ENCODE data around the gene AKNA.

AKNA gene

DNA sequence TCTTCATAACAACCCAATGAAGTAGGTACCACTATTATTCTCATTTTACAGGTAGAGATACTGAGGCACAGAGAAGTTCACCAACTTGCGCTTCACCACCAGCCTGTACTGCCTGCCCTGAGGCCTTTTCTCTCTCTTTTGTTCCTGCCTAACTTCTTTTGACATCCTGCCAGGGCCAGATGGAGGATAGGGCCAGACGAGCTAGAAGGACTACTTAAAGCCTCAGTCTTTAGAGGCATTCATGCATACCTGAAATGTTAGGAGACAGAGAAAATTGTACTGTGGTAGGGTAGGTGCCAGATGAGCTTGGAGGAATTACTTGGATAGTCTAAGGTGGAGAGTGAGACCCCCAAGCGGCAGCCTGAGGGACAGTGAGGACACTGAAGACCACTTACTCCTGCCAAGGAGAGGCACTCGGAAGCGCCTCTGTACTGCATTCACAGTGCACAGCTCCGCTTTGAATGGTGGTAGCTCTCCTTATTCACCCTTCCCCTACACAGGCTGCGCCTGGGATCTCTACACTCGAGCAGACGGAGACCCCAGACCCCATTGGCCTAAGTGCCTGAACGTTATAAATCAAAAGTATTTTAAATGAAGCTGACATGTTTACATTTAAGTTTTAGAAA, 71.1 kb downstream of the AKNA start:
- no peak for DNase-seq

DNA sequence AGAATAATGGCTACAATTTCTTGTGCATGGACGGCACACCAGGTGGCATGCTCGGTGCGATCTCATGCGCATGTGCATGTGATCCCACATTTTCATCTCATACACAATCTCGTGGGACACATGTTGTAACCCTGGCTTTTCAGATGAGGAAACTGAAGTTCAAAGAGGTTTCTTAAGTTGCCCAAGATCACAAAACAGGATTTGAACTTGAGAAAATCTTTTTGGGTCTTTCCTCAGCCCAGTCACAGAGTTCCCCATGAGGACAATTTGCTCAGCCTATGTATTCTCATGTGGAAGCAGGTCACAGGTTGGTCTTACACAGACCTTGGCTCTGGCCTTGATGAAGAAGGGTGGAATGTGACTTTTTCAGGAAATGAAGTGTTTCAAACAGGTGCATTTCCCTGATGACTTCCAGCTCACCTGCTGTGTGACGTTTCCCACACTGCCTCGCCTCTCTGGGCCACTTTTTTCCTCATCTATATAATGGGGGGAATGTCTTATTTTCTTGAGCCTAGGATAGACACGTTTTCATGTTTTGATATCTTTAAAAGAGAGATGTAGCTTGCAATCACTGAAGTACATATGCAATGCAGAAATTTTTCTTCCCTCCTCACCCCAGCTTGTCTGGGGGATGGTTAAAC, 71.9 kb downstream of the AKNA start:
- no peak for DNase-seq

DNA sequence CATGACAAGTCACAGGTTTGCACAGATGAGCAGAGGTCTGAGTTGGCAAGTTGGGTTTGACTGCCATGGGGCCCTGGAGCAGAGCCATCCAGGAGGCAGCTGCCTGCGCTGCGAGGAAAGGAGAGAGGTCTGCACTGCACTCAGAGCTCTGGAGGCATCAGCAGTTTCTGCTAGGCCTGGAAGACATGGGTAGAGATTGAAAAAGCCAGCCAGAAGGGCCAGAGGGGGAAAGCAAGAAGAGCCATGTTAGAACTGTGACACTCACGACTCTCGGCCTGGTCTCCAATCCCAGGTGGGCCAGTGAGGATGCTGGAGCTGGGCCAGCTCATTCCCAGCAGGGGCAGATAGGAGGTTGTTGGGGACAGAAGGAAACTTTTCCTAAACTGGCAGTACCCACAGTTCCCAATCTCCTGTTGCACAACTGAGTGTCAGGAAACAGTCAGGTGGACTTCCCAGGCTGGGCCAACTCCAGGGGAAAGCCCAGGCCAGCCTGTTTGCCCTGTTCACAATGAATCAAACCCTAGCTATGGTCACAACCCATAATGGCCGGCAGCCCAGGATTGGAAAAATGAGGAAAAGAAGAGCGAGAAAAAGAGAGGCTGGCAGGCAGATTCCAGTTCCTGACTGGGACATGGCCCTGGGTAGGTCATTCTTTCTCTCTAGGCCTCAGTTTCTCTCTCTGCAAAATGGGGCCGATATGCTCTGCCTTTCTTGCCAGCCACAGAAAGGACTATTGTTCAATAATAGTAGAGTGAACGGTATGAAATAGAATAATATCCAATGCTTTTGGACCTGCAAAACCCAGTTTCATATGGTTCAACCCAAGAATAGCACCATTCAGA, 72.7 kb downstream of the AKNA start:
- DNase-seq = no peak

DNA sequence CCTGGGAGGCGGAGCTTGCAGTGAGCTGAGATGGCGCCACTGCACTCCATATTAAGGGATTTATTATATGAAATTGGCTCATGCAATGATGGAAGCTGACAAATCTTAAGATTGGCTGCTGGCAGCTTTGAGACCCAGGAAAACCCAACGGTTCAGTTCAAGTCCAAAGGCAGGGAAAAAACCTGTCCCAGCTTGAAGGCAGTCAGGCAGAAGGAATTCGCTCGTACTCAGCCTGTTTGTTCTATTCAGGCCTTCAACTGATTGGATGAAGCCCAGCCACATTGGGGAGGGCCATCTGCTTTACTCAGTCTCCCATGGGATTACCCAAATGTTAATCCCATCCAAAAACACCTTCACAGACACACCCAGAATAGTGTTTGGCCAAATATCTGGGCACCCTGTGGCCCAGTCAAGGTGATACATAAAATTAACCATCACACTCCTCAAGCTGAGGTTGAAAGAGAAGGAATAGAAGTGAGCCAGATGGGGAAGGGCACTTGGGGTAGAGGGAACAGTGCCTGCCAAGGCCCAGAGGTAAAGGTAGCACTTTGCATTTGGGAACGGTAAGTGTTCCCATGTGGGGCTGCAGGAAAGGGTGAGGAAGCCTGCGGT, 73.4 kb downstream of the AKNA start:
- no peak for DNase-seq

DNA sequence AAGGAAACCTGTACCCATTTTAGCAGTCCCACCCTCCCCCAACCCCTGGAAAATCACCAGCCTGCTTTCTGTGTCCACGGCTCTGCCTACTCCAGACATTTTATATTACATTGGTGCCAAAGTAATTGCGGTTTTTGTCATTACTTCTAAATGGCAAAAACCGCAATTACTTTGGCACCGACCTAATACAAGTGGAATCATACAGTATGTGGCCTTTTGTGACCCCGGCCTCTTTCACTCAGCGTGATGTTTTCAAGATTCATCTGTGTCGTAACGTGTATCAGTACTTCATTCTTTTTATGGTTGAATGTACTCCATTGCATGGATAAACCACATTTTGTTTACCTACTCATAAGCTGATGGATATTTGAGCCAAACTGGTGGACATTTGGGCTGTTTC, 74.6 kb downstream of the AKNA start:
- DNase-seq = no peak

DNA sequence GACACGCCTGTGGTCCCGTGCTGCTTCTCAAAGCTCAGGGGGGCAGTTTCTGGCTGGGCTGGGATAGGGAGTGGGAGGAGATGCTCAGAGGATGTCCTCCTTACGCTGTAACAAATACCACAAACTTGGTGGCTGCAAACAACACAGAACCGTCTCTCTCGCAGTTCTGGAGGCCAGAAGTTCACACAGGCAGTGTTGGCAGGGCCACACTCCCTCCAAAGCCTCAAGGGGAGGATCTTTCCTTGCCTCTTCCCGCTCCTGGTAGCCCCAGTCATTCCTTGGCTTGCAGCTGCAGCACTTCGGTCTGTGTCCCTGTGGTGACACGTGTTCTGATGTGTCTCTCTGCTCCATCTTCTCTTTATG, 75.3 kb downstream of the AKNA start:
- DNase-seq = no peak

DNA sequence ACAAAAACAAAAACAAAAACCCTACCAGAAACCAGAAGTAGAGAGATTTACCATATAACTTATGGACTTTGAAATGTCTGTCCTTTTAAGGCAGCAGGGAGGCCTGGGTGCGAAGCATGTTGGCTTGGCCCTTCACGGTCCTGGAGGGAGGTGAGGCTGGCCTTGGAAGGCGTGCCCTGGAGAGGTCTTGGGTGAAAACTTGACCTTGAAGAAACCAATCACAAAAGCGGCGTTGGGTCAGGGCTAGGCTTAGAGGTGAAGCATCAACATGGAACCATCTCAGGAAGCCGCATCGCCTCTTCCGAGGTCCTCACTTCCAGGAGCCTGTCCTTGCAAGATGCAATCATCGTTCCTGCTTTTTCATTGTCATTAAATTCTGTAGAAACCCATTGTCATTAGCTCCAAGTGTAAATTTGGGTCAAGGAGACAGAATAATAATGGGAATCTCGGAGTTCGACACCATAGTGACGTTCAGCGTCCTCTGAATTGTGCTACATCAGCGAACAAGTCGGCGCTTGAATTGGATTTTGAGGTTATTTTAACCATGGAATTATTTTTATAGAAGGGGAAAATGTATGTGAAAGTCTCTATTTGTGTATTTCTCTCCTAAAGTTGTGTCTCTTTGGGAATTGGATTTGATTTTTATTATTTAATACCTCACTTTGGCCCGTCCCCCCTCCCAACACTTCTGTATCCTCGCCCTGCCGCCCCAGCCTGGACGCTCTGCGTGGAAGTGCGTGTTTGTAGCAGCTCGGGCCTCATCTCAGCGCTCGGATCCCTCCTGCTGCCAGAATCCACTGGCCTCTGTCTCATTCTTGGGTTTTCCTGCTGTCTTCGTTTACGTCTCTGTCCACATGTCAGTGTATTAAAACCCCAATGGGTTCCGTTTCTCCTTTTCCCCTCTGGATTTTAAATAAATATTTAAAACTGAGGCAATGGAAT, 75.9 kb downstream of the AKNA start:
- DNase-seq = no peak

DNA sequence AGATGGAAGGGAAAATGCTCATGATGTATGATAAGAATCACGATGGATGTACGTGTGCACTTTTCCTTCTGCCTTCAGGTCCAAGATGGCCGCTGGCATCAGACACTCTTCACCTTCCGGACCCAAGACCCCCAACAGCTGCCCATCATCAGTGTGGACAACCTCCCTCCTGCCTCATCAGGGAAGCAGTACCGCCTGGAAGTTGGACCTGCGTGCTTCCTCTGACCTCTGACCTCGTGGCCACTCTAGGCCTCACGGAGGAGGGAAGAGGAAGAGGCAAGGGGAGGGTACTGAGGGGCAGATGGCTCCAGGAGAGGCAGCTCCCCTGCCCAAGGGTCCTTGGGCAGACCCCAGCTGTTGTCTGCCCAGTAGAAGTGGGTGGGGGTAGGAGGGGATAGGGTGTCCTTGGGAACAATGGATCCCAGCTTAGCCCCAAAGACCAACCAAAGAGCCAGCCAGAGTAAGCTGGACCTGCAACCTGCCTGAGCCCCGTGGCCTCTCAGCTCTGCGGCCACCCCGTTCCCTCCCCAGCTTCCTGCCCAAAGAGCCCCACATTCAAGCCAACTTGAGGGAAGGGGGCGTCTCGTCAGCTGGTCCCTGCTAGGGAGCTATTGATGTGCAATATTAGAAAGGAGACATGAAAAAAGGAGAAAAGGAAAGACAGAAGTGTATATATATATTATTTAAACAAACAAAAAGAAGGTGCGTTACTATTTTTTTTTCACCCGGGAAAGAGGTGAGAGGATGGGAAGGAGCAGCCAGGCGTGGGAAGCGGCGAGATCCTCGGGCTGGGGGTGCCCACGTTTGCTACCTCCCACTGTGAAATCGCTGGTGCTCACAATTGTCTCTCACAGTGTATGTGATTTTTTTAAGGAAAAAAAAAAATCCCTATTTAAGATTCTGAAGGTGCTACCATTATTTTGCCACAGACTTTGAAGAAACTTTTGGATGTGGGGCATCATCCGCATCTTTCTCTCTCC, 77.0 kb downstream of the AKNA start:
- no peak for DNase-seq

DNA sequence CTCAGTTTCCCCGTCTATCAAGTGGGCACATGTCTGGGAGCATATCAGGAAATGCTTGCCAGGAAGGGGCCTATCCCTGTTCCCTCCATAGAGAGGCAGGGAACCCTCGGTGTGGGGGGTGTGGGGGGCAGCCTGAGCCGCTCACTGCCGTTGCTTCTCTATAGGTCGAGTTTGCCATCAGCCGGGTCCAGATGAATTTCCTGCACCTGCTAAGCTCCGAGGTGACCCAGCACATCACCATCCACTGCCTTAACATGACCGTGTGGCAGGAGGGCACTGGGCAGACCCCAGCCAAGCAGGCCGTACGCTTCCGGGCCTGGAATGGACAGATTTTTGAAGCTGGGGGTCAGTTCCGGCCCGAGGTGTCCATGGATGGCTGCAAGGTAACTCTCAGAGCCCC, 78.7 kb downstream of the AKNA start:
- no peak for DNase-seq

DNA sequence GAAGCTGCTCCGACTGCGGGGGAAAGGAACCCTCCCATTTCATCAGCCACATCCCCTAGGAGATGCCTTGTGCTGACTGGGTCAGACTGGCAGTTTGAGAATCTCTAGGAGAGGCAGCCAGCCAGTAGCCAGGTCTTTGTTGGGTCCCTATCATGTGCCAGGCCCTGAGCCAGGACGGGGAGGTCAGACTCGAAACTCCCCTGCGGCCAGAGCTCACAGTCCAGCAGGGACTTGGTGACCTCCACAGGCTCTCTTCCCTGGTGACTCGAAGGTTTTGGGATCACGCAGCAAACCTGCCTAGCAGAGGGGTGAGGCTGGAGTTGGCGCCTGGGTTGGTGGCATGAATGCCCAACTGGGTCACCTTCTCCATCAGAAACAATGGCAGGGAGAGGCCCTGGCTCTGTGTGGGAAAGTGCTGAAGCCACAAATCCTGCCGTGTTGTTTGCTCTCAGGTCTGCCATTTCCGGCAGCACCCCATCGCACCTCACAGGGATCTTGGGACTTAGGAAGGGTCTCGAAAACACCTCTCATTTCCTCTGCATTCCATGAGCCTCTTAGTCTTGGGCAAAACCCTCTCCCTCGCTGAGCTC, 79.3 kb downstream of the AKNA start:
- DNase-seq = no peak

DNA sequence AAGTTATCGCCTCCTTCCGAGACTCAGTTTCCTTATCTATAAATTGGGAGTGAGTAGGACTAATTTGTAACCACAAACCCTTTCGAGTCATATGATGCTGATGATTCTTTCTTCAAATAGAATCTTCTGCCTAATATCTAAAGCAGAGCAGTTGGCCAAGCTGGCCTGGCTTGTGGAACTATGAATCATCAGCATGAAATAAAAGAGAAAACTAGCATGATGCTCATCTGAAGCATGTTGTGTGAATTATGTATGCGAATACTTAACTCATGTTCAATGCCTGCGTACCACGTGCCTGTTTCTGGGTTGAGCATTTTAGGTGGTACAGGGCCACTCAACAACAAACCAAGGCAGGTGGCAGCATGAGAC, 79.9 kb downstream of the AKNA start:
- DNase-seq = no peak

DNA sequence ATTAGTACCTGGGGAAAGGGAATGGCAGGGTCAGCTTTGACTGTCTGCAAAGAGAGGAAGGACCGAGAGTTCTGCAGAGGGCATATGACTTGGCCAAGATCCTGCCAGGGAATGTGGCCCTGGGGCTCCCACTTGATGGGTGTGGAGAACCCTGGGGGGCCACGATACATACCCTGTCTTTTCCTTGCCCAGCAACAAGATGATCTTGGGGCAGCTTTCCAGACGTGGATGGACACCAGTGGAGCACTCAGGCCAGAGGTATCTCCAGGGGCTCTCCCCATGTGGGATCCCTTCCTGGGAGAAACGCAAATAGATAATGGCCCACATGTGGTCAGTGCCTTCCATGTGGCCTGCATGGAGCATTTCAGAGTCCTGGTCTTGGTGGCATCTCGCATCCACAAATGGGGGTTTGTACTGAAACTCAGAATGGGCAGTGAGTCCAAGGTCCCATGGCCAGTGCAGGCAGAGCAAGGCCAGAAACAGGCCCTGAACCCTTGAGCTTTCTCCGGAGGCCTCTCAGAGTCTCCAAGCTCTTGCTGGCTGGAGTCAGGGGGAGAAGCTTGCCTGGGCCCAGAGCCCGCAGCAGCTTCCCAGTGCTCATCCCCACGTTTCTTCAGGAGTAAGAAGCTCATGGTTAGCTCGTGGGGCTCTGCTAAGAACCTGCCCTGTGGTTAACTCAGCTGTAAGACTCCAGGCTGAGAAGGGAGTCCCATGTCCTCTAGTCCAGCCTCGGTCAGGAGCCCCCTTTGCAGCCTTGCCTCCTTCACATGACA, 83.2 kb downstream of the AKNA start:
- no peak for DNase-seq

DNA sequence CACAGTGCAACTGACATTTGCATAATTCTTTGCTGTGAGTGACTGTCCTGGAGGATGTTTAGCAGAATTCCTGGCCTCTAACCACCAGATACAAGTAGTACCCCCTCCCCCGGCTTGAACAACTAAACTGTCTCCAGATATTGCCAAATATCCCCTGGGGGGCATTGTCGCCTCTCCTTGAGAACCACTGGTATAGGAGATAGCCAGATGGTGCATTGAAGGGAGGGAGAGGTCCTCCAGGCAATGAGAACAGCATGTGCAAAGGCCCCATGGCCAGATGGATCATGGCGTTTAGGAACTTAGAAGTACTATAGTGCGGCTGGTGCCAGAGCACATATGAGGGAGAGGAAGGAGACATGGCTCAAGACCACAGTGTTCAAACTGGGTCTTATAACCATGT, 83.8 kb downstream of the AKNA start:
- DNase-seq = no peak

DNA sequence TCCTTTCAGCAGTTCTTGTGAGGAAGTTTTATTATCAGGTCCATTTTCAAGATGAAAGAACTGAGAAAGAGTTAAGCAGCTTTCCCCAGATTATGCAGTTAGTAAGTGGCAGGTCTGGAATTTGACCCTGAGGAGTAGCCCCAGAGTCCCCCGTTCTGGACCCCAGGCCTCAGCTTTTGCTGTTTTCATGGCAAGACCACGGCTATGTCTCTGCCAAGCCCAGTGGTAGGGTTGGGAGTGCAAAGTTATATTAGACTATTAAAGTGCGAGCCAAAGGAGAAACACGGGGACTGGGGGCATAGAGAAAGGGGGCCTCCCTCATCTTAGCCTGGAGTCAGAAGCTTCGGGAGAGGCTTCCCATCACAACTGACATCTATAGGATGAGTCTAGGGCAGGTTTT, 84.2 kb downstream of the AKNA start:
- DNase-seq = no peak

DNA sequence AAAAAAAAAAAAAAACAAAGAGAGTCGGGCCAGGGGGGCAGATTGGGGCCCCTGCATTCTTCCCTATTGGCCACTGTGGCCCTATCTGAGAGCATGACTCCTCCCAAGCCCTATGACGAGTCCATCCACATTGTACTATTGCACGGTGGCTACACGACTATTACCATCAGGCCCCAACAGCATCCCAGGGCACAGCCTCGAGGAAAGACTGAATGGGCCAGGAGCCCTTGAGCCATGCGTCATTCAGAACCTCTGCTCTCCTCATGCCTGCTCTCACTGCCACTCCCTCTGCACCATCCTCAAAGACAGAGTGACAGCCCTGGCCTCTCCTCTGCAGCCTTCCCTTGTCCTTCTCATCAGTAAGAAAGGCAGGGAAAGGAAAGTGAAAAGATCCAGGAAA, 85.1 kb downstream of the AKNA start:
- no peak for DNase-seq

DNA sequence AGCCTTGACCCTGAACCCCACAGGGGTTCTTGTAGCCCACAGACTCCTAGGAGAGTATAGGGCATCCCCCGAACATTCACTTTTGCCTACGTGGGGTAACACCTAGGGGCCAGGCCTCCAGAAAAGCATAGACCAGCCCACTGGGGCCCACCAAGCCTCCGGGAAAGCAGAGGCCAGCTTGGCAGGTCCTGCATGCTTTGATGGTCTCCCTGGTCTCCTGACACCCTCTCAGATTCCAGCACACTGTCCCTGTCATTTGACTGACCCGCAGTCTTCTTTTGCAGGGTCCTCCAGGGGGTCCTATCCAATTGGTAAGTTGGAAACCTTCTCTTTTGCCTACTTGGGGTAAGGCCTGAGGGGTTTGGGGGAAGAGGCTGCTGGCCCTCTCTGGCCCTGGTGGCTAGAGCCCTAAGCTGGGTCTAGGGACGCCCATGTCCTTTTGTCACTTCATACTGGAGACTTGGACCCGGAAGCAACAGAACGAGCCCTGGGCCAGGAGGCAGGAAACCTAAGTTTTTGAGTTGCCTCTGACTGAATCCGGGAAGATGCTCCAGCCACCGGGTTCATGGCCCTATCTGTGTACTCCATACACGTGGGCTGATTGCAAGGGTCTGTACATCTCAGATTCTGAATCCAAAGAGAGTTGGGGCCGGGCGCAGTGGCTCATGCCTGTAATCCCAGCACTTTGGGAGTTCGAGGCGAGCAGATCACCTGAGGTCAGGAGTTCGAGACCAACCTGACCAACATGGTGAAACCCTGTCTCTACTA, 85.8 kb downstream of the AKNA start:
- no peak for DNase-seq

DNA sequence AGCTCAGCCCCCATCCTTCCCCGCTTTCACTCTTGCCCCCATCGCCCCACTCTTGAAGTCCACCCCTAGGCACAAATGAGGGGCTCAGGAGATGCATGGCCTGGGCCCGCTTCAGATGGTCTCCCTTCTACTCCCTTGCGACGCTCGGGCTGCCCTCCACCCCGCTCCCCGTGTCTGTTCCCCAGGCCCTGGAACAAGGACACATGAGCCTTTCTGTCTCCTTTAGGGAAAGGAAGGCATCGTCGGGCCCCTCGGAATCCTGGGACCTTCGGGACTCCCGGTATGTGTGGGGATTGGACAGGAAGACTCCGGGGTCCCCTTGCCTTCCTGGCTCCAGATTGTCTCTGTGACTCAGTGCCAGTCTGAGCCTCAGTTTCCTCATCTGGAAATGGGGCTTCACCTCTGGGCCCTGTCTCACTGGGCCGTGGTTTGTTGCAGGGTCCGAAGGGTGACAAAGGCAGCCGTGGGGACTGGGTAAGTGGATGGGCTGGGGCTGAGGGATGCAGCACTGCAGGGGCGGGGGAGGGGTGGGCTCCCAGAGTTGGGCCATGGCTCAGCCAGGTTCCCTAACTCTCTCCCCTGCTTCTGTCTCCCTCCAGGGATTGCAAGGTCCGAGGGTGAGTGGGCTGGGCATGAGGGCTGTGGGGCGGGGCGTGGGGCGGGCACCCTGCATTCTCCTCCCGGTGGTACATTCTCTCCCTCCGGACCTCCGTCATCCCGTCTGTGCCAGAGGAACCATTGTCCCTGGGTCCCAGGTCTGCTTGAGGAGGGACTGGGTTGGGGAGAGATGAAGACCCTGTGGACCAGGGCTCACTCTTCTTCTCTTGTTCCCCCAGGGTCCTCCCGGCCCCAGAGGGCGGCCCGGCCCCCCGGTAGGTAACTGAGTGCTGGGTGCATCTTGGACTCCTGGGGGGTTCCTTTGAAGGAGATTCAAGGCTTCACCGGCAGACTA, 86.7 kb downstream of the AKNA start:
- no peak for DNase-seq

DNA sequence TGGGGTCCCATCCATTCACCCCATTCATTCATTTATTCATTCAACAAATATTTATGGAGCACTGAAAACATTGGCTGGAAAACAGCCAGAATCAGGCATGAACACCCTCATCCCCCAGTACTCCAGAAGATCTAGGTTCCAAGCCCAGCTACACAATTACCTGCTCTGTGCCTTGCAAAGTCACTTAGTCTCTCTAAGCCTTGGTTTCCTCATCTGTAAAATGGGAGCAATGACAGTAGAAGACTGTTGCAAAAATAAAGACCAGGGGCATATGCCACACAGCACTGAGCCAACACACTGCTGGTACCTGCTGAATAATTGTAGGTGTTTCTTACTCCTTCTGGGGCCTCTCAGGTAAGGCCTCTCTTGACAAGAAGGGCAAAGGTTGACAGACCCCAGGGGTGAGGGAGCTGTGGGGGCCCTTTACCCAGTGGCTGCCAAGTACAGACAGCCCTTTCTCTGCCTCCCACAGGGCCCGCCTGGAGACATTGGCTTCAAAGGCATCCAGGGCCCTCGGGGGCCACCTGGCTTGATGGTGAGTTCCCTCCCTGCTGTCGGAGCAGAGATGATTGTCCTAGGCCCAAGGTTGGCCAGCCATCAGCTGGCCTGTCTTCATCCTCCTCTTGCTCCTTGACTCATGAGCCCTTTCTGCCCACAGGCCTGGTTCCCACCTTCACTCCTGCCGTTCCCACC, 87.5 kb downstream of the AKNA start:
- no peak for DNase-seq

Measured in NCI-H1436 treated with DMSO at 0.1 percent for 48 hours (cell line).